ENCODE data around the gene GNLY. TPM values are rescaled to one million over a fixed set of nuclear protein-coding genes. Genes with fewer than 3 reads are reported as not detected.

GNLY gene
- total RNA-seq, 2 donors from 2014 or later = not detected

DNA sequence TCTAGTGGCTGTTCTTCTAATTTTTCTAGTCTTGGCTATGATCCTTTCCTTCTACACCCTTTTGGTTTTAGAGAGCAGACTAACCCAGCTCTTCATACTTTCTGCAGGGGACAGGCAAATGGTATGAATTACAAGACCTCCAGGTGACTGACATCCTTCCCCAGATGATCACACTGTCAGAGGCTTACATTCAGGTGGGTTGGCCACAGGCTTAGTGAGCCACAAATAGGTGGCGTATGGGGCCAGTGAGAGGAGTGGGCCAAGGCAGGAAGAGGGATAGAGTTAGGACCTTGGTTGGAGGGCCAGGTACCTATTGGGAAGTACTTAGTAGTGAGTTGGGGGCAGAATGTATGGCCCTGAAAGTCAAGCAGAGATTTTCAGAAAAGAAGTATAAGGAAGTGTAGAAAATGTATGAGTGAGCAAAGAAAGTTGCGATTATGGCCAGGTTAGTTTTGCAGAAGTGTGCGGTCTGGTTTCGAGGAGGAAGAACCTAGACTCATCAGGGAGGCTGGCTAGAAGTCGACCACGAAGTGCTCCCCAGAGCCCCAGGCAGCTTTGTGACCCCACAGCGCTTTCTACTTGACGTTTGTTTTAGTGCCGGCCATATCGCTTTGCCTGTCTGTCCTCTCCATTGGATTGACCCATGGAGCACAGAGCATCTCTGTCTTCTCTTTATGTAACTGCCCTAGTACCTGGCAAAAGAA is 46.2 kb upstream of the GNLY start:
- Histone ChIP-seq H3K9me3 (ENCODE audit: control insufficient read depth, low read length) (no peaks in the 10 kb centered on the region), H3K4me1 (ENCODE audit: control insufficient read depth, insufficient read depth, low read length) (no peaks in the 10 kb centered on the region), H3K36me3 (ENCODE audit: control insufficient read depth, insufficient read depth, low read length) (peaks cover 92% of the 10 kb centered on the region), H3K27me3 (ENCODE audit: control insufficient read depth, insufficient read depth, low read length, poor library complexity, severe bottlenecking) (no peaks in the 10 kb centered on the region), H3K27ac (ENCODE audit: low read depth, low read length) (no peak overlapping the region), H3K9ac (ENCODE audit: extremely low read depth, low read length, poor library complexity, severe bottlenecking) (no peak overlapping the region), H3K4me3 (ENCODE audit: low read length) (no peak overlapping the region)
- Mint-ChIP-seq H3K36me3 (ENCODE audit: low read depth) (peaks cover 71% of the 10 kb centered on the region), H3K4me1 (peaks cover 4% of the 10 kb centered on the region), H3K27me3 (ENCODE audit: insufficient read depth) (no peaks in the 10 kb centered on the region), H3K27ac (no peak overlapping the region), H3K9me3 (no peaks in the 10 kb centered on the region), H3K4me3 (no peak overlapping the region)
- 91 to 98% methylated on average over 10 of the region's 10 CpGs for WGBS, 2 experiments (ENCODE audit: insufficient coverage in 1 of 2, insufficient read length in 1 of 2)
- DNase-seq = no peak
- no peak for TF ChIP-seq CTCF (conservative IDR thresholded peaks at IDR 0.05)

DNA sequence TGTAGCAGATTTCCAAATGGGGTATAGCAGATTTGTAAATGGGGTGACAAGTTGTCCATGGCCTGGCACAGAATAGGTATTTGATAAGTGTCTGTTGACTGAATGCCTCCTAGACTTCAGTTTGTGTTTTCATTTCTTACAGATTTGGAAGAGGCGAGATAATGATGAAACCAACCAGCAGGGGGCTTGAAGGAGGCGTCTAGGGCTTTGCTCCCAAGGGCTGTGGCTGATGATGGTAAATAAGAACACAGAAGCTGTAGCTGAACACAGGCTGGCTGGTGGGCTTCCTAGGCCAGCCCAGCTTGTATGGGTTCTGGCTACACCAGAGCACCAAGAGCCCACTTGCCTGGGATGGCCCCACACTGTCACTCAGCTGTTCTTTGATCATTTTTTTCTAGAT is 45.5 kb upstream of the GNLY start:
- no peak overlapping the region for H3K27ac ChIP-seq (ENCODE audit: low read depth, low read length)
- WGBS, 2 experiments (ENCODE audit: insufficient coverage in 1 of 2, insufficient read length in 1 of 2) = 77% methylated on average over 2 of the region's 2 CpGs; no CpG with 5 or more reads in 1 of the 2 experiments

More for the DNA sequence above, 45.5 kb upstream of the GNLY start:
- H3K4me1 ChIP-seq (ENCODE audit: control insufficient read depth, insufficient read depth, low read length) = no peaks in the 10 kb centered on the region
- H3K9ac ChIP-seq (ENCODE audit: extremely low read depth, low read length, poor library complexity, severe bottlenecking) = no peak overlapping the region
- H3K27me3 ChIP-seq (ENCODE audit: control insufficient read depth, insufficient read depth, low read length, poor library complexity, severe bottlenecking) = no peaks in the 10 kb centered on the region
- H3K36me3 Mint-ChIP-seq (ENCODE audit: low read depth) = peaks cover 71% of the 10 kb centered on the region
- no peak overlapping the region for H3K4me3 ChIP-seq (ENCODE audit: low read length)
- H3K27ac Mint-ChIP-seq = no peak overlapping the region
- no peaks in the 10 kb centered on the region for H3K9me3 Mint-ChIP-seq
- peak; percentile 66 for DNase-seq
- H3K36me3 ChIP-seq (ENCODE audit: control insufficient read depth, insufficient read depth, low read length) = peaks cover 91% of the 10 kb centered on the region
- no peaks in the 10 kb centered on the region for H3K9me3 ChIP-seq (ENCODE audit: control insufficient read depth, low read length)
- H3K27me3 Mint-ChIP-seq (ENCODE audit: insufficient read depth) = no peaks in the 10 kb centered on the region
- TF ChIP-seq CTCF (conservative IDR thresholded peaks at IDR 0.05) = peak; percentile 69
- H3K4me3 Mint-ChIP-seq = no peak overlapping the region
- H3K4me1 Mint-ChIP-seq = peaks cover 4% of the 10 kb centered on the region

Measured in endodermal cell (in vitro differentiated cells).